Measurements from ENCODE around the gene PIANP.
"Not testable (repeated sequence)": the region's sequence is repeated elsewhere in the genome, so short reads cannot be mapped to it uniquely, and the experiment has no call there.

PIANP gene

GRCh38 chr12:6708351-6708750 lies 7.7 kb upstream of the PIANP start:
- not testable (repeated sequence) for DNase-seq (ENCODE audit: low read depth in 1 of 2, low spot score in 1 of 2)

GRCh38 chr12:6703631-6704030 lies 3.0 kb upstream of the PIANP start:
- no peak for DNase-seq (ENCODE audit: low read depth in 1 of 2, low spot score in 1 of 2)

DNA sequence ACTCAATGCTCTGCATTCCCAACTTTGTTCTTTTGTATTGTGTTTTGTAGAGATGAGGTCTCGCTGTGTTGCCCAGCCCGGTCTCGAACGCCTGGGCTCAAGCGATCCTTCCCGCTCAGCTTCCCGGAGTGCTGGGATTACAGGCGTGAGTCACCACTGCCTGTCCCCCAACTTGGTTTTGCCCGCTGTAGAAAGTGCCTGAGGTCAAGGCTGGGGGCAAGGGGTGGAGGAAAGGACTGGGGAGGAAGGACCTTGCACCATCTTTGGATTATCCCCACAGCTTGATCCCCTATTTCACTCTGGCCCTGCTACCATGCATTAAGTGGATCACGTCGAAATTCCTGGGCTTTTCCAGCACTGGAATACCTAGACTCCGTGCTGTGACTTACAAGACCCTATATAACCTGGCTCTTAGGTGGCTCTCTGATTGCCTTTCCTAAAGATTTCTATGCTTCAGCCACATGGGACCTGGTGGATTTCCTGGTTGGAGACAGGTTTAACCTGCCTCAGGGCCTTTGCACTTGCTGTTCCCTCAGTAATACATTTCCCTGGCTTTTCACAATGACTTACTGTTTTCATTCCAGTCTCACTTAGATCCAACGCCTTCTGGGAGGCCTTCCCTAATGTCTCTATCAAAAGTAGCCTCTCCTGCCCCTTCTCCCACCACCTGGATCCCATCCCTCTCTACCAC lies 608 bp upstream of the PIANP start:
- DNase-seq (ENCODE audit: low read depth in 1 of 2, low spot score in 1 of 2) = no peak

DNA sequence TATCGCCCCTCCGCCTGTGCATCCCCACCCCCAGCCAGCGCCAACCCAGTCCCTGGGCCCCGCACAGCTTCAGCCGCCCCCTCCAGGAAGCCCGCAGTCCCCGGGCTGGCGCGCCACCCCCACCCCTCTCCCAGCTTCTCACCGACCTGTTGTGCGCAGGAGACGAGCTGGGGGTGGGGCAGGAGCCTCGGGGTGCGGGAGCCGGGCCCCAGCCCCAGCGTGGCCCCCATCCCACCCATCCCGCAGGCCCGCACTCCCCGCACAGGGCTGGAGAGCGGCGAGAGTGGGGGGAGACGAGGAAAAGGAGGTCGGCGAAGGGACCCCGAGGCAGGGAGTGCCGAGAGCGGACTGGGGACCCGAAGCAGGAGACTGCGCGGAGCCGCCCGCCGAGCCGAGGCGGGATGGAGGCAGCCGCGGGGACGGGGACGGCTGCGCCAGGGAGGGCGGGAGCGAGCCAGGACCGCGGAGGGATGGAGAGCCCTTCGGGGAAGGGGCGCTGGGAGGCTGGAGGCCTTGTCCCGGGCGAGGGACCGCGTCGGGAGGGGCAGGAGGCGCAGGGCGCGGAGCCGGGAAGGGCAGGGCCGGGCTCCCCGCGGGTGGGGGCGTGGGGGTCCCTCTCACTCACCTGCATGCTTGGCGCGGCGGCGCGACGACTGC lies 498 bp downstream of the PIANP start:
- no peak for DNase-seq (ENCODE audit: low read depth in 1 of 2, low spot score in 1 of 2)

- DNase-seq (ENCODE audit: low read depth in 1 of 2, low spot score in 1 of 2) = no peak
Measured at GRCh38 chr12:6699259-6699988, 1.2 kb downstream of the PIANP start.

DNA sequence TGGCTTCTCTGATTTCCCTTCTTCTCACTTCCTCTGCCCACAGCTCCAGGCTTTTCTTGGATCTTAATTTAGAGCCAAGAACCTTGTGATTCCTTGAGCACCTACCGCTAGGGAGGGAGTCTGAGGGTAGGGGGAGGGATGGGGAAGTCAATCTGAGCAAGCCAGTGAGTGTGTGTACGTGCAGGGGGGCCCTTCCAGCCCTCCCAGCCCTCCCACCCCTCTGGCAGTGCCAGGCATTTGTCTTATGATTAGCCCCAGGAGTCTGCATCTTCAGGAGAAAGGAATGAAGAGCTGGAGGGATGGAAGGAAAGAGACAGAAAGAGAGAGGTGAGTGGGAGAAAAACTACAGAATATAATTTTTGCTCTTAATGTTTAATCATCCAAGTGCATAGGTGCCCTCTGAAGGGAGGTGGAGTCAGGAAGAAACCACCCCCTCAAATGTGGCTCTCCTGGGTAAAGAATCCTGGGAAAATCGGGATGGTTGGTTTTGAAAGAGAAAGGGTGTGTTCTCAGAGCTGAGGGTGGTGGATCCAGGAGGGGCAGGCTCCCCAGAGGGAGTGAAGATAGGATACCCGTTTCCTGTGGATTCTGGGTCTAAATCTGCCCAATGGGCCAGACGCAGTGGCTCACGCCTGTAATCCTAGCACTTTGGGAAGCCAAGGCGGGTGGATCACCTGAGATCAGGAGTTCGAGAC lies 2.1 kb downstream of the PIANP start:
- no peak for DNase-seq (ENCODE audit: low read depth in 1 of 2, low spot score in 1 of 2)

GRCh38 chr12:6697584-6698351 lies 2.8 kb downstream of the PIANP start:
- DNase-seq (ENCODE audit: low read depth in 1 of 2, low spot score in 1 of 2) = no peak

DNA sequence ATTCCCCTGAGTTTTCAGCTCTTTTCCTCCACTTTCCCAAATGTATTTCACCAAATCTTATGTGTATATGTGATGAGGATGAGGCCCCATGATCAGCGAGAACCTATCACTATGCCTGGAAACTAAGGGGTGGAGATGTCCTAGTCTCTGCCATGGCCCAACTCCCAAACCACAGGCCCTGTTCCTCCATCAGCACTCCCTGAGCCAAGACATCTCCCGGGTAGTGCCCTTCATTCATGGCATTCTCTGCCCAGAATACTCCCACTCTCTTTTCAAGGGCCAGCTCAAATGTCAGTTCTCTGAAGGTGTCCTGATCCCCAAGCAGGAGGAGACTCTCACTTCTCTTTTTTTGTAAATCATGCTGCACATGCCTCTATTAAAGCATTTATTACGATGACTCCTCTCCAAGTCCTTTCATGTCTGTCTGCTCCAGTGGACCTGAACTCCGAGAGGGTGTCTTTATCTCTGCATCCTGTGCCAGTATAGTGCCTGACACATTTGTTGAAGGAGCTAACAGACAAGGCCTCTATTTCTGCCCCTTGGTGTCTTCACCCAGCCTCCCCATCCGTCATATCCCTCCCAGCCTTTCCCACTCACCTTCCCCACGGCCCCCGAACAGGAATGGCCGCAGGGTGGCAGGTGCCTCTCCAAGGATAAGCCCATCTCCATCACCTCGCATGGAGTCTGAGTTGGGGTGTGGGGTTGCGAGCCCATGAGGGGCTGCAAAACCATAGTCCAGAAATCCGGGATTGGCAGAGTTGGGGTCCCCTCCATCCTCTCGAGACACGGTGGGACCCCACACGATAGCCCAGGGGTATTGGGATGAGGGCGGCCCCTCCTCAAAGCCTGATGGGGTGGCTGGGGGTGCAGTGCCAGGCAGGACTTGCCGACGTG lies 3.7 kb downstream of the PIANP start:
- no peak for DNase-seq (ENCODE audit: low read depth in 1 of 2, low spot score in 1 of 2)

DNA sequence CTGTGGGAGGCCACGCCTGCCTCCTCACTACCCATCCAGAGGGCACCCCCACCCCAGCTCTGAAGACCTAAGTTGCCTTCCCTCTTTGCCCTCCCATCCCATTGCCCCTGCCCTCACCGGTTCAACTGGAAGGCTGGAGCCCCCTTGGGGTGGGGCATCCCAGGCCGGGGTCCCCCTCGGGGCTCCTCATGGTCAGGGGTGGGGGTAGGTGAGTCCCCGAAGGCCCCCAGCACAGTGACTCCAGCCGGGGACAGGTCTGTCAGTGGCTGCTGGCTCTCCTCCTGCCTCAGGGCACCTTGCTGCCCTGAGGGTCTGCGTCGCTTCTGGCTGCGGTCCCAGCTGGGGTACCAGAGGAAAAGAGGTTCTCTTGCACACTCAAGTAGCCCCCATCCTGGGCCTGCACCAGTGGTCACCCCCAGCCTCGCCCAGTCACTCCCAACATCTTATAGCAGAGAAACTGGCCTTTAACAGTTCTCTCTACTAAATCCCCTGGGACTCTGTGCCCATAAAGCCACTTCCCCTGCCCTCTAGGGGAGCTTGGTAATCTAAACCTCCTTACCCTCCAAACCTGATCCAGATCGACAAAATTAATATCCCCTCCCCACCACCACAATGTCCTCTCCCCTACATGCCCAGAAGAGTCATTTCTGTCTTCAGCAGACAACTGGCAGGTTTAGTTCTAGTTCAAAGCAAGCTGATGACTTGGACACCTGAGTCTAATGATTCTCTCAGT lies 5.1 kb downstream of the PIANP start:
- no peak for DNase-seq (ENCODE audit: low read depth in 1 of 2, low spot score in 1 of 2)

GRCh38 chr12:6694701-6695100 lies 5.9 kb downstream of the PIANP start:
- no peak for DNase-seq (ENCODE audit: low read depth in 1 of 2, low spot score in 1 of 2)

GRCh38 chr12:6693832-6694355 lies 6.7 kb downstream of the PIANP start:
- no peak for DNase-seq (ENCODE audit: low read depth in 1 of 2, low spot score in 1 of 2)

DNA sequence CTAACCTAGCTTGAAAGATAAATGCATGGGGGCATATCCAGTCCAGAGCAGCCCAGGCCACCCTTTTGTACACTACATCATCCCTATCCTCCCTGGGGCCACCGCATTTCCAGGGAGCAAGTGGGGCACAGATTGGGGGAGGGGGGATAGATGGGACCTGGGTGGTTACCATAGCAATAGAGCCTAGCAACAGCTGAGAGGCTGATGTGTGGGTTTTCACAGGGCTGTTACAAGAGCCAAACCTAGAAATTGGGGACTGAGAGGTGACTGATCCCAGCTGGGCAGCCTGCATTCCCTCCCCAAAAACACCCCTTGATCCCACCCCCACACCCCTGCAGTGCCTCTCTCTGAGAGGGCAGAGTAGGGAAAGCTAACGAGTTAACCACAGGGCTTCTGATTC lies 7.7 kb downstream of the PIANP start:
- DNase-seq (ENCODE audit: low read depth in 1 of 2, low spot score in 1 of 2) = no peak

- DNase-seq (ENCODE audit: low read depth in 1 of 2, low spot score in 1 of 2) = no peak
Measured at GRCh38 chr12:6691473-6691872, 9.1 kb downstream of the PIANP start.

GRCh38 chr12:6688999-6689882 lies 11.4 kb downstream of the PIANP start, which contains the start of gene ZNF384:
Gene ZNF384, minus strand, starts transcription at chr12:6689375. Its CDS starts 9,855 bp downstream, at chr12:6679520.
- peak; percentile 85 to 87 for DNase-seq (ENCODE audit: low read depth in 1 of 2, low spot score in 1 of 2)

GRCh38 chr12:6688543-6688998 lies 12.0 kb downstream of the PIANP start:
- DNase-seq (ENCODE audit: low read depth in 1 of 2, low spot score in 1 of 2) = peak in 1 of 2 donors; percentile 9

DNA sequence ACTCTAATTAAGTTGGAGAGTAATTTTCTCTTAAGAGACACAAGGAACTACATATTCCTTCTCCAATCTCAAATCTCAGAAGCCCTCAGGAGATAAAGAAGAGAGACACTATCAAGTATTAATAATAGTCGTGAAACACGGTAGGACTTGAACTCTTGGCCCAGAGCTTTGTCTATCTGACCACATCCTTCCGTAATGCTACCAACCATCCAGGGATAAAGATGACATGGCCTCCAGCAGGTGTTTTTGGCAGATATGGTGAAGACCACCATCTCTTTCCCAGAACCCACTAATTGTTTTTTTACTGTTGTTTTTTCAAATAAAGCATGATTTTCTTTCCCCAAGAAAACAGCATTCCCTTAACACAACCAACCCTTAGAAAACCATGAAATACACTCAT lies 14.8 kb downstream of the PIANP start:
- no peak for DNase-seq (ENCODE audit: low read depth in 1 of 2, low spot score in 1 of 2)

DNA sequence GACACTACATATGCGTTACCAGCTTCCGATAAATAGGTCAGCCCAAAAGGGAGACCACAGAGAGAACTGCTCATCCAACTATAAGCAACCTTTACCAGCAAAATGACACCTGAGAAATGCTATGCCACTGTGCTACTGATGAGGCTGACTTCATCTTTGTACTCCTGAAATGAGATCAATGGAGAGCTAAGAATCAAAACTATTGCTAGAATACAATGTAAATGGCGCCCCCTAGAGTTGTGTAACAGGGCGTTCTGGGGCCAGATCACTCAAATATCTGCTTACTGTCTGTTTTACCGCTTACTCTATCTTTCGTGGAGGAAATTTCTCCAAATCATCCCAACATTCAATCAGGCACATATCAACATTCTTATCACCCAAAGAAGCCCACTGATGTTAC lies 16.0 kb downstream of the PIANP start:
- no peak for DNase-seq (ENCODE audit: low read depth in 1 of 2, low spot score in 1 of 2)

DNA sequence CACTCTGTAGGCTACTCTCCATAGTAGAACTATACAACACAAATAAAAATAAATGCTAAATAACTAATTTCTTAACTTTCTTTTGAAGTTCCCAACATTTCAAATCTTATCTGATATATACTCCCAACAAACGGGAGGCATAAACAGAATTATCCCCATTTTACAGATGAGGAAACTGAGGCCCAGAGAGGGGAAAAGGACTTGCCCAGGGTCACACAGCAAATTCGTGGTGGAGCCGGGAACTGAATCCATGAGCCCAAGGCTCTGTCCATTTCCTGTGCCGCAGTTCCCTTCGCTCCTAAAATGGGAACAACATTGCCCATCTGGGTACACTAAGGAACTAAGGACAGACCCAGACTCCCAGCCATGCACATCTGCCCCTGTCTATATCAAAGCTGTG lies 23.7 kb downstream of the PIANP start:
- DNase-seq (ENCODE audit: low read depth in 1 of 2, low spot score in 1 of 2) = no peak
